NT2/D1 (cell line): Measurements from ENCODE around the gene IER3.
"Not testable (repeated sequence)": the region's sequence is repeated elsewhere in the genome, so short reads cannot be mapped to it uniquely, and the experiment has no call there.

ENCODE experiments used
- DNase-seq: peaks from one replicate; pipeline ENCODE4 v3.0.0-alpha.2; 2011; ENCODE audit warnings: low read depth, low spot score
- H3K27me3 ChIP-seq: 2 replicates; pipeline ENCODE4 v1.6.0; 2011; ENCODE audit warnings: mild to moderate bottlenecking; ENCODE audit not compliant: insufficient read length, insufficient read depth
- H3K36me3 ChIP-seq: 2 replicates; pipeline ENCODE4 v1.6.1; 2011; ENCODE audit warnings: mild to moderate bottlenecking, low read length, mixed read lengths; ENCODE audit not compliant: insufficient read depth, insufficient read length
- H3K4me1 ChIP-seq: 2 replicates; pipeline ENCODE4 v1.5.1; 2011; ENCODE audit not compliant: insufficient read depth, insufficient read length
- H3K4me3 ChIP-seq: 2 replicates; pipeline ENCODE4 v1.5.1; 2011; ENCODE audit warnings: low read depth; ENCODE audit not compliant: insufficient read length
- H3K9ac ChIP-seq: 2 replicates; pipeline ENCODE4 v1.6.0; 2011; ENCODE audit warnings: low read depth; ENCODE audit not compliant: insufficient read length
- H3K9me3 ChIP-seq: 2 replicates; pipeline ENCODE4 v1.5.1; 2011; ENCODE audit warnings: mild to moderate bottlenecking, low read length; ENCODE audit not compliant: insufficient read depth
- SUZ12 ChIP-seq: IDR thresholded peaks from 2 replicates; pipeline ENCODE4 v1.6.1; 2011; ENCODE audit not compliant: insufficient read length, insufficient read depth; ENCODE audit errors: extremely low read depth
- YY1 ChIP-seq: IDR thresholded peaks from 2 replicates; pipeline ENCODE4 v1.6.1; 2011; ENCODE audit not compliant: insufficient read length, insufficient read depth
- ZNF274 ChIP-seq: IDR thresholded peaks from 2 replicates; pipeline ENCODE4 v1.6.1; 2011; ENCODE audit warnings: mild to moderate bottlenecking, low read depth, low read length

IER3 gene

GRCh38 chr6:30767158-30767943, 23.0 kb upstream of the IER3 start:
- peaks cover 10% of the 10 kb centered on the region for H3K4me1 ChIP-seq
- H3K9ac ChIP-seq = no peak overlapping the region
- no peaks in the 10 kb centered on the region for H3K36me3 ChIP-seq
- no peak for DNase-seq
- no peak overlapping the region for H3K4me3 ChIP-seq
- no peaks in the 10 kb centered on the region for H3K9me3 ChIP-seq
- no peaks in the 10 kb centered on the region for H3K27me3 ChIP-seq
- TF ChIP-seq YY1 (no peak), SUZ12 (no peak), ZNF274 (no peak)

GRCh38 chr6:30766461-30767157, 22.3 kb upstream of the IER3 start:
- Histone ChIP-seq H3K4me3 (no peak overlapping the region), H3K27me3 (no peaks in the 10 kb centered on the region), H3K9me3 (no peaks in the 10 kb centered on the region), H3K4me1 (peaks cover 10% of the 10 kb centered on the region), H3K9ac (no peak overlapping the region), H3K36me3 (no peaks in the 10 kb centered on the region)
- no peak for DNase-seq
- TF ChIP-seq ZNF274 = no peak

GRCh38 chr6:30765495-30765894, 21.1 kb upstream of the IER3 start:
- not testable (repeated sequence) for H3K36me3 ChIP-seq, H3K9ac ChIP-seq, H3K27me3 ChIP-seq, H3K9me3 ChIP-seq, H3K4me3 ChIP-seq, DNase-seq
- peaks cover 10% of the 10 kb centered on the region for H3K4me1 ChIP-seq

GRCh38 chr6:30764490-30765043, 20.2 kb upstream of the IER3 start:
- not testable (repeated sequence) for DNase-seq, H3K36me3 ChIP-seq, H3K9me3 ChIP-seq, H3K4me3 ChIP-seq, H3K9ac ChIP-seq, H3K27me3 ChIP-seq
- H3K4me1 ChIP-seq = peaks cover 10% of the 10 kb centered on the region

GRCh38 chr6:30763618-30764489, 19.5 kb upstream of the IER3 start:
- H3K36me3 ChIP-seq = no peaks in the 10 kb centered on the region
- TF ChIP-seq ZNF274 = no peak
- no peak for TF ChIP-seq SUZ12
- TF ChIP-seq YY1 = no peak
- DNase-seq = no peak
- no peaks in the 10 kb centered on the region for H3K9me3 ChIP-seq
- H3K9ac ChIP-seq = no peak overlapping the region
- no peaks in the 10 kb centered on the region for H3K27me3 ChIP-seq
- no peak overlapping the region for H3K4me3 ChIP-seq
- peaks cover 7% of the 10 kb centered on the region for H3K4me1 ChIP-seq

GRCh38 chr6:30763155-30763617, 18.8 kb upstream of the IER3 start:
- TF ChIP-seq SUZ12 = no peak
- TF ChIP-seq ZNF274 = no peak
- H3K9me3 ChIP-seq = no peaks in the 10 kb centered on the region
- H3K4me1 ChIP-seq = peaks cover 3% of the 10 kb centered on the region
- DNase-seq = no peak
- no peak overlapping the region for H3K9ac ChIP-seq
- no peaks in the 10 kb centered on the region for H3K27me3 ChIP-seq
- H3K4me3 ChIP-seq = no peak overlapping the region
- no peaks in the 10 kb centered on the region for H3K36me3 ChIP-seq

GRCh38 chr6:30761791-30762429, 17.6 kb upstream of the IER3 start:
- no peak for DNase-seq
- TF ChIP-seq ZNF274 = no peak
- no peaks in the 10 kb centered on the region for H3K36me3 ChIP-seq
- H3K4me3 ChIP-seq = no peak overlapping the region
- peaks cover 3% of the 10 kb centered on the region for H3K4me1 ChIP-seq
- no peaks in the 10 kb centered on the region for H3K9me3 ChIP-seq
- no peaks in the 10 kb centered on the region for H3K27me3 ChIP-seq
- no peak overlapping the region for H3K9ac ChIP-seq
